HG03060 (cell line): ENCODE results near the gene MON1A.
"Not testable (repeated sequence)": the region's sequence is repeated elsewhere in the genome, so short reads cannot be mapped to it uniquely, and the experiment has no call there.

Experiments
- ATAC-seq: cut with Tn5 transposase; IDR thresholded peaks from one replicate; pipeline ENCODE4 v1.9.1; 2021; ENCODE audit warnings: low read depth, moderate number of reproducible peaks; ENCODE audit not compliant: unreplicated experiment

The MON1A gene

GRCh38 chr3:49929291-49930167 is at the start of gene MON1A:
Gene MON1A, minus strand, starts transcription at chr3:49929811. Its CDS starts 16,465 bp downstream, at chr3:49913346.
- ATAC-seq: peak; percentile 68

- ATAC-seq: no peak
Measured at GRCh38 chr3:49976942-49977341, 47.3 kb upstream of the MON1A start.

- no peak for ATAC-seq
Measured at GRCh38 chr3:49972656-49973055, 43.0 kb upstream of the MON1A start.

GRCh38 chr3:49968346-49968745 is 38.7 kb upstream of the MON1A start:
- no peak for ATAC-seq

GRCh38 chr3:49967291-49967690 is 37.7 kb upstream of the MON1A start:
- no peak for ATAC-seq

GRCh38 chr3:49966233-49966942 is 36.8 kb upstream of the MON1A start:
- ATAC-seq: no peak

- ATAC-seq: no peak
Measured at GRCh38 chr3:49955636-49956035, 26.0 kb upstream of the MON1A start.

- no peak for ATAC-seq
Measured at GRCh38 chr3:49952924-49953323, 23.3 kb upstream of the MON1A start.

GRCh38 chr3:49942651-49943050 is 13.0 kb upstream of the MON1A start:
- no peak for ATAC-seq

GRCh38 chr3:49940667-49941249 is 11.1 kb upstream of the MON1A start:
- no peak for ATAC-seq

- peak; percentile 86 for ATAC-seq
Measured at GRCh38 chr3:49939858-49940666, 10.5 kb upstream of the MON1A start, which contains the start of gene RBM6. Gene RBM6, plus strand, starts transcription at chr3:49940150. Its CDS starts 22,492 bp downstream, at chr3:49962642.

GRCh38 chr3:49937090-49937489 is 7.5 kb upstream of the MON1A start:
- no peak for ATAC-seq

- not testable (repeated sequence) for ATAC-seq
Measured at GRCh38 chr3:49932281-49932680, 2.7 kb upstream of the MON1A start.

- no peak for ATAC-seq
Measured at GRCh38 chr3:49930922-49931321, 1.3 kb upstream of the MON1A start.

- no peak for ATAC-seq
Measured at GRCh38 chr3:49930168-49930690, 618 bp upstream of the MON1A start.

GRCh38 chr3:49928481-49929017 is 1.1 kb downstream of the MON1A start:
- no peak for ATAC-seq

GRCh38 chr3:49927798-49928197 is 1.8 kb downstream of the MON1A start:
- no peak for ATAC-seq

GRCh38 chr3:49926117-49926728 is 3.4 kb downstream of the MON1A start:
- ATAC-seq: no peak

GRCh38 chr3:49925485-49925884 is 4.1 kb downstream of the MON1A start:
- no peak for ATAC-seq
